IMR-90 (cell line): ENCODE measurements around the gene MPPED1. TPM values are rescaled to one million over a fixed set of nuclear protein-coding genes. Genes with fewer than 3 reads are reported as not detected.

ENCODE experiments used
- ATAC-seq: fragments of 200-7000 bp; cut with Tn5 transposase; 2 replicates; pipeline ENCODE4 v1.9.1; 2020; ENCODE audit warnings: low read depth, mild to moderate bottlenecking, moderate library complexity
- BruUV-seq: library from RNA; stranded (reverse); fragments of 400-500 nt; replicated peaks from 2 replicates; lab custom pipeline; 2021; lab: Mats Ljungman, UMichigan
- CTCF ChIA-PET: fragments of 300-600 bp; formaldehyde crosslinking; extraction: SDS; loops from one replicate; lab custom pipeline; 2021; ENCODE audit warnings: antibody characterized with exemption; lab: Yijun Ruan, JAX
- POLR2A ChIA-PET: fragments of 300-600 bp; sonication (Branson Sonifier 250); formaldehyde crosslinking; loops from one replicate; lab custom pipeline; 2022; ENCODE audit warnings: antibody characterized with exemption; ENCODE audit not compliant: unreplicated experiment; lab: Charles Lee
- DNase-seq: peaks from one replicate; pipeline ENCODE4 v3.0.0; 2013
- H2AFZ ChIP-seq: replicated peaks from 2 replicates; pipeline ENCODE3; 2013; ENCODE audit warnings: low read length, mild to moderate bottlenecking; ENCODE audit not compliant: poor library complexity
- H2AK5ac ChIP-seq: 2 replicates; pipeline ENCODE4 v1.6.1; 2013; ENCODE audit warnings: low read depth, low read length, inconsistent platforms
- H2AK9ac ChIP-seq: replicated peaks from 2 replicates; pipeline ENCODE3; 2013; ENCODE audit warnings: mild to moderate bottlenecking, low read depth, low read length, moderate library complexity; ENCODE audit not compliant: poor library complexity
- H2BK120ac ChIP-seq: 2 replicates; pipeline ENCODE4 v1.6.1; 2013; ENCODE audit warnings: low read depth, low read length, inconsistent platforms
- H2BK15ac ChIP-seq: 3 replicates; pipeline ENCODE4 v1.6.1; 2013; ENCODE audit warnings: low read depth, low read length, inconsistent platforms
- H2BK20ac ChIP-seq: 2 replicates; pipeline ENCODE4 v1.6.1; 2013; ENCODE audit warnings: low read depth, mild to moderate bottlenecking, inconsistent platforms, low read length, moderate library complexity
- H2BK5ac ChIP-seq: 2 replicates; pipeline ENCODE4 v1.6.1; 2013; ENCODE audit warnings: mild to moderate bottlenecking, low read depth, low read length, inconsistent platforms; ENCODE audit not compliant: poor library complexity, severe bottlenecking
- H3K14ac ChIP-seq: replicated peaks from 2 replicates; pipeline ENCODE4 v1.6.1; 2013; ENCODE audit warnings: low read depth, low read length, inconsistent platforms
- H3K18ac ChIP-seq: 2 replicates; pipeline ENCODE4 v1.6.1; 2013; ENCODE audit warnings: low read depth, low read length, control low read depth
- H3K23ac ChIP-seq: 2 replicates; pipeline ENCODE4 v1.6.1; 2013; ENCODE audit warnings: low read depth, low read length, inconsistent platforms
- H3K27ac ChIP-seq: 2 replicates; pipeline ENCODE4 v1.5.1; 2013; ENCODE audit warnings: mild to moderate bottlenecking, control low read depth, low read length; ENCODE audit not compliant: insufficient read depth
- H3K27me3 ChIP-seq: 2 replicates; pipeline ENCODE4 v1.6.1; 2013; ENCODE audit warnings: low read length; ENCODE audit not compliant: control insufficient read depth, insufficient read depth
- H3K36me3 ChIP-seq: 2 replicates; pipeline ENCODE4 v1.6.1; 2013; ENCODE audit warnings: low read length, mixed read lengths; ENCODE audit not compliant: control insufficient read depth, insufficient read depth
- H3K4ac ChIP-seq: 2 replicates; pipeline ENCODE4 v1.6.1; 2013; ENCODE audit warnings: low read depth, low read length, inconsistent platforms
- H3K4me1 ChIP-seq: 2 replicates; pipeline ENCODE4 v1.6.1; 2013; ENCODE audit warnings: low read length, mixed read lengths; ENCODE audit not compliant: control insufficient read depth, insufficient read depth
- H3K4me2 ChIP-seq: 2 replicates; pipeline ENCODE4 v1.6.1; 2013; ENCODE audit warnings: low read depth, mild to moderate bottlenecking, control low read depth, low read length, moderate library complexity
- H3K4me3 ChIP-seq: 2 replicates; pipeline ENCODE4 v1.5.1; 2013; ENCODE audit warnings: low read depth, mild to moderate bottlenecking, control low read depth, low read length, moderate library complexity; ENCODE audit not compliant: insufficient read depth
- H3K56ac ChIP-seq: 2 replicates; pipeline ENCODE4 v1.6.1; 2013; ENCODE audit warnings: low read length, inconsistent platforms; ENCODE audit not compliant: insufficient read depth; ENCODE audit errors: extremely low read depth
- H3K79me1 ChIP-seq, 2 experiments: 2 replicates each; pipeline ENCODE4 v1.6.1; 2013; ENCODE audit warnings: low read length in 2 of 2, inconsistent platforms in 1 of 2, low read depth in 1 of 2
- H3K9ac ChIP-seq: 2 replicates; pipeline ENCODE4 v1.6.1; 2013; ENCODE audit warnings: low read depth, low read length, control low read depth
- H3K9me1 ChIP-seq: 2 replicates; pipeline ENCODE4 v1.6.1; 2013; ENCODE audit warnings: low read length, inconsistent platforms; ENCODE audit not compliant: insufficient read depth
- H3K9me3 ChIP-seq: 2 replicates; pipeline ENCODE4 v1.6.1; 2013; ENCODE audit warnings: low read length; ENCODE audit not compliant: control insufficient read depth, insufficient read depth
- H4K20me1 ChIP-seq: 2 replicates; pipeline ENCODE4 v1.6.1; 2013; ENCODE audit warnings: low read length, inconsistent platforms; ENCODE audit not compliant: insufficient read depth
- H4K5ac ChIP-seq: 2 replicates; pipeline ENCODE4 v1.6.1; 2013; ENCODE audit warnings: mild to moderate bottlenecking, low read depth, low read length, control low read depth
- H4K8ac ChIP-seq, 2 experiments: 2 replicates each; pipeline ENCODE4 v1.6.1; 2013; ENCODE audit warnings: low read depth in 2 of 2, low read length in 2 of 2, control low read depth in 1 of 2, inconsistent platforms in 1 of 2
- H4K91ac ChIP-seq: 2 replicates; pipeline ENCODE4 v1.6.1; 2013; ENCODE audit warnings: low read depth, low read length, inconsistent platforms; ENCODE audit not compliant: insufficient read depth
- BHLHE40 ChIP-seq: fragments of 150-350 bp; IDR thresholded peaks from 2 replicates; pipeline ENCODE4 v1.6.1; 2016; ENCODE audit warnings: mild to moderate bottlenecking, low read depth, low read length
- CEBPB ChIP-seq: IDR thresholded peaks from 2 replicates; pipeline ENCODE4 v1.6.1; 2012; ENCODE audit warnings: low read depth, low read length, improper control_type of control experiment
- CHD1 ChIP-seq: IDR thresholded peaks from 2 replicates; pipeline ENCODE4 v1.6.1; 2012; ENCODE audit warnings: low read depth, low read length, improper control_type of control experiment
- CTCF ChIP-seq: conservative IDR thresholded peaks from 2 replicates; pipeline ENCODE4 v1.5.1; 2012; ENCODE audit warnings: mild to moderate bottlenecking, low read depth, low read length, improper control_type of control experiment
- ELK1 ChIP-seq: fragments of 150-350 bp; IDR thresholded peaks from 2 replicates; pipeline ENCODE4 v1.6.1; 2016; ENCODE audit warnings: low read depth, mild to moderate bottlenecking, low read length, moderate library complexity, borderline replicate concordance
- FOS ChIP-seq: fragments of 150-350 bp; IDR thresholded peaks from 2 replicates; pipeline ENCODE4 v1.6.1; 2016; ENCODE audit warnings: low read depth, low read length
- MAFK ChIP-seq: IDR thresholded peaks from 2 replicates; pipeline ENCODE4 v1.6.1; 2012; ENCODE audit warnings: low read depth, low read length, improper control_type of control experiment
- MXI1 ChIP-seq: IDR thresholded peaks from 2 replicates; pipeline ENCODE4 v1.6.1; 2012; ENCODE audit warnings: low read depth, mild to moderate bottlenecking, low read length, moderate library complexity, borderline replicate concordance
- NFE2L2 ChIP-seq: fragments of 150-350 bp; IDR thresholded peaks from 2 replicates; pipeline ENCODE4 v1.6.1; 2016; ENCODE audit warnings: low read depth, mild to moderate bottlenecking, low read length
- RCOR1 ChIP-seq: IDR thresholded peaks from 2 replicates; pipeline ENCODE4 v1.6.1; 2012; ENCODE audit warnings: mild to moderate bottlenecking, low read length, improper control_type of control experiment; ENCODE audit not compliant: insufficient replicate concordance
- RFX5 ChIP-seq: IDR thresholded peaks from 2 replicates; pipeline ENCODE4 v1.8.0; 2012; ENCODE audit warnings: low read depth, mild to moderate bottlenecking, low read length, moderate library complexity
- SMC3 ChIP-seq: fragments of 150-350 bp; IDR thresholded peaks from 2 replicates; pipeline ENCODE4 v1.6.1; 2016; ENCODE audit warnings: low read depth, mild to moderate bottlenecking, antibody characterized with exemption, low read length, moderate library complexity
- USF2 ChIP-seq: fragments of 150-350 bp; IDR thresholded peaks from 2 replicates; pipeline ENCODE4 v1.6.1; 2017; ENCODE audit warnings: mild to moderate bottlenecking, antibody characterized with exemption, low read length, low read depth
- WGBS, 2 experiments: methylation state at CpG; one replicate each; pipeline versions ENCODE4 v1.1.5 to v1.1.7; 2013; ENCODE audit warnings: missing lambda C conversion rate in 2 of 2; ENCODE audit not compliant: insufficient read length in 1 of 2; ENCODE audit errors: extremely low coverage in 2 of 2; 5-methylcytosine and 5-hydroxymethylcytosine counted together
- dilution Hi-C: fragments of 300-500 bp; cut with HindIII; formaldehyde crosslinking; loops from one replicate; pipeline ENCODE4 v1.14.3; 2018; ENCODE audit warnings: low sequenced_read_pairs; ENCODE audit not compliant: unreplicated experiment
- in situ Hi-C: fragments of 300-500 bp; cut with MboI; formaldehyde crosslinking; loops from 3 replicates; pipeline ENCODE4 v1.14.3; 2019; ENCODE audit warnings: low sequenced_read_pairs, inconsistent platforms, mixed read lengths
- intact Hi-C: fragments of 100-400 bp; cut with micrococcal nuclease; formaldehyde crosslinking; loops from 2 replicates; pipeline ENCODE4 v1.10.0; 2022
- polyA plus RNA-seq, 3 experiments: library from polyadenylated mRNA; depleted of rRNA; stranded (reverse); fragments of >200 nt; gene quantifications; 2 replicates each; pipeline ENCODE4 v1.2.3, GENCODE V29; 2012; ENCODE audit warnings: low replicate concordance in 1 of 3
- total RNA-seq: library from RNA; depleted of rRNA; stranded (reverse); fragments of >200 nt; gene quantifications from 2 replicates; pipeline ENCODE4 v1.2.3, GENCODE V29; 2012

MPPED1 gene
- total and polyA plus RNA-seq, 2 of the 4 experiments (the other 2 are of a cell fraction), result not detected

GRCh38 chr22:43398910-43399309 is 12.9 kb upstream of the MPPED1 start:
- intact Hi-C loops, result no loop called here
- peaks cover 7% of the 10 kb centered on the region; the same call in 1 of the 2 replicates for H3K27me3 ChIP-seq
- H2AK9ac ChIP-seq, result no peak overlapping the region
- no peak overlapping the region for H3K4me3 ChIP-seq
- ChIA-PET CTCF (no interaction called here), POLR2A (no interaction called here)
- H3K9me3 ChIP-seq, result no peaks in the 10 kb centered on the region
- no peaks in the 10 kb centered on the region for H3K9me1 ChIP-seq
- H2BK5ac ChIP-seq, result no peak overlapping the region
- H4K91ac ChIP-seq, result no peak overlapping the region
- H2AK5ac ChIP-seq, result no peak overlapping the region
- no peak overlapping the region for H2BK15ac ChIP-seq
- no peak overlapping the region for H3K4me2 ChIP-seq
- H3K4me1 ChIP-seq, result no peaks in the 10 kb centered on the region
- no peak overlapping the region for H3K27ac ChIP-seq
- no peak overlapping the region for H3K23ac ChIP-seq
- DNase-seq, result no peak
- dilution Hi-C loops, result no loop called here
- H4K5ac ChIP-seq, result no peak overlapping the region
- WGBS, 2 experiments, result no CpG with 5 or more reads among the region's 8 CpGs
- in situ Hi-C loops, result loop anchor here (25.0 kb wide), 1 partner anchor 1238 kb away; no protein-coding TSS in a partner anchor
- H2BK20ac ChIP-seq, result no peak overlapping the region
- no peak overlapping the region for H4K8ac ChIP-seq
- H2BK120ac ChIP-seq, result no peak overlapping the region
- no peaks in the 10 kb centered on the region for H4K20me1 ChIP-seq
- H3K9ac ChIP-seq, result no peak overlapping the region
- TF ChIP-seq CEBPB (no peak), CTCF (no peak), ELK1 (no peak), CHD1 (no peak), RCOR1 (no peak), MXI1 (no peak), RFX5 (no peak), SMC3 (no peak), BHLHE40 (no peak), NFE2L2 (no peak), FOS (no peak), USF2 (no peak), MAFK (no peak)
- no peak overlapping the region for H3K14ac ChIP-seq
- no peak overlapping the region for H3K4ac ChIP-seq
- ATAC-seq, result no peak
- H3K56ac ChIP-seq, result no peak overlapping the region
- no peaks in the 10 kb centered on the region for H3K79me1 ChIP-seq
- H3K36me3 ChIP-seq, result no peaks in the 10 kb centered on the region
- H3K18ac ChIP-seq, result no peak overlapping the region
- no peak overlapping the region for H2AFZ ChIP-seq
- no TSS peak for BruUV-seq
